Neuronal stem cell (in vitro differentiated cells): ENCODE measurements around the gene MEF2C.
A peak's percentile ranks its signal among the peaks of the same experiment; 100 is the strongest.

ENCODE experiments used
- DNase-seq: peaks from one replicate; pipeline ENCODE4 v3.0.0-alpha.2; 2013; ENCODE audit warnings: low spot score
- H2AFZ ChIP-seq: one replicate; pipeline ENCODE4 v1.6.1; 2013; ENCODE audit warnings: mild to moderate bottlenecking, low read length, inconsistent platforms
- H2AK5ac ChIP-seq: 2 replicates; pipeline ENCODE4 v1.6.1; 2013; ENCODE audit warnings: low read depth, mild to moderate bottlenecking, inconsistent platforms, low read length, moderate library complexity, mixed read lengths
- H2BK120ac ChIP-seq: 2 replicates; pipeline ENCODE4 v1.6.1; 2013; ENCODE audit warnings: low read depth, mild to moderate bottlenecking, inconsistent platforms, low read length, moderate library complexity, mixed read lengths
- H2BK12ac ChIP-seq: one replicate; pipeline ENCODE4 v1.6.1; 2013; ENCODE audit warnings: low read length, inconsistent platforms
- H2BK15ac ChIP-seq: 2 replicates; pipeline ENCODE4 v1.6.1; 2013; ENCODE audit warnings: mild to moderate bottlenecking, low read length, inconsistent platforms, mixed read lengths
- H2BK5ac ChIP-seq: one replicate; pipeline ENCODE4 v1.6.1; 2013; ENCODE audit warnings: inconsistent platforms, mild to moderate bottlenecking, low read length, moderate library complexity
- H3K14ac ChIP-seq: one replicate; pipeline ENCODE4 v1.6.1; 2013; ENCODE audit warnings: low read length, inconsistent platforms
- H3K18ac ChIP-seq: 2 replicates; pipeline ENCODE4 v1.6.1; 2013; ENCODE audit warnings: low read length, inconsistent platforms
- H3K23ac ChIP-seq: 2 replicates; pipeline ENCODE4 v1.6.1; 2013; ENCODE audit warnings: low read depth, mild to moderate bottlenecking, mixed read lengths, low read length, inconsistent platforms; ENCODE audit not compliant: poor library complexity
- H3K27ac ChIP-seq: replicated peaks from 3 replicates; pipeline ENCODE4 v1.5.1; 2013; ENCODE audit warnings: low read length, inconsistent platforms
- H3K27me3 ChIP-seq, 3 experiments: 2 replicates each; pipeline ENCODE4 v1.6.1; 2013; ENCODE audit warnings: low read length in 3 of 3, mild to moderate bottlenecking in 2 of 3, inconsistent platforms in 1 of 3, low read depth in 1 of 3, mixed read lengths in 1 of 3, moderate library complexity in 1 of 3; ENCODE audit not compliant: control insufficient read depth in 3 of 3, insufficient read depth in 3 of 3
- H3K36me3 ChIP-seq, 2 donors: replicated peaks in 1 of 2; 2 replicates each; pipeline ENCODE4 v1.6.1; 2013; ENCODE audit warnings: low read length in 2 of 2; ENCODE audit not compliant: control insufficient read depth in 2 of 2, insufficient read depth in 2 of 2
- H3K4ac ChIP-seq: 2 replicates; pipeline ENCODE4 v1.6.1; 2013; ENCODE audit warnings: inconsistent platforms, mild to moderate bottlenecking, low read length, moderate library complexity
- H3K4me1 ChIP-seq, 2 donors: 1 replicate in 1 of 2; 2 replicates in 1 of 2; pipeline ENCODE4 v1.6.1; 2013; ENCODE audit warnings: low read length in 2 of 2, low read depth in 1 of 2; ENCODE audit not compliant: control insufficient read depth in 2 of 2, insufficient read depth in 1 of 2
- H3K4me2 ChIP-seq: one replicate; pipeline ENCODE4 v1.6.1; 2013; ENCODE audit warnings: mild to moderate bottlenecking, low read length, inconsistent platforms; ENCODE audit not compliant: insufficient read depth, poor library complexity, severe bottlenecking
- H3K4me3 ChIP-seq, 2 donors: 2 replicates each; pipeline ENCODE4 v1.5.1; 2013; ENCODE audit warnings: low read length in 2 of 2, mild to moderate bottlenecking in 2 of 2, inconsistent platforms in 1 of 2, moderate library complexity in 1 of 2
- H3K79me1 ChIP-seq: one replicate; pipeline ENCODE4 v1.6.1; 2013; ENCODE audit warnings: low read depth, mild to moderate bottlenecking, inconsistent platforms, low read length, moderate library complexity
- H3K9ac ChIP-seq: one replicate; pipeline ENCODE4 v1.6.1; 2013; ENCODE audit warnings: mild to moderate bottlenecking, low read depth, low read length, inconsistent platforms; ENCODE audit not compliant: poor library complexity
- H3K9me3 ChIP-seq, 2 donors: replicated peaks in 1 of 2; 2 replicates each; pipeline versions ENCODE3 to v1.6.1; 2013; ENCODE audit warnings: low read length in 2 of 2, mild to moderate bottlenecking in 2 of 2, inconsistent platforms in 1 of 2, low read depth in 1 of 2, mixed read lengths in 1 of 2, moderate library complexity in 1 of 2; ENCODE audit not compliant: control insufficient read depth in 2 of 2, insufficient read depth in 1 of 2
- H4K8ac ChIP-seq: one replicate; pipeline ENCODE4 v1.6.1; 2013; ENCODE audit warnings: low read depth, mild to moderate bottlenecking, inconsistent platforms, low read length, moderate library complexity
- H4K91ac ChIP-seq: one replicate; pipeline ENCODE4 v1.6.1; 2013; ENCODE audit warnings: low read length, low read depth, mild to moderate bottlenecking, inconsistent platforms; ENCODE audit not compliant: poor library complexity
- WGBS, 2 donors: extraction: QIAGEN DNeasy Blood & Tissue Kit; methylation state at CpG; one replicate each; pipeline ENCODE4 v1.1.7; 2013; ENCODE audit warnings: missing lambda C conversion rate in 2 of 2, mixed read lengths in 1 of 2; ENCODE audit not compliant: insufficient read length in 2 of 2, insufficient replicate concordance in 1 of 2; ENCODE audit errors: extremely low coverage in 2 of 2; 5-methylcytosine and 5-hydroxymethylcytosine counted together

Gene MEF2C

GRCh38 chr5:88677943-88678769 lies 204.8 kb downstream of the MEF2C start:
- H2BK15ac ChIP-seq = peak overlapping the region; percentile 83
- H4K8ac ChIP-seq = no peak overlapping the region
- H2BK120ac ChIP-seq = no peak overlapping the region
- no peak overlapping the region for H2BK12ac ChIP-seq
- H3K79me1 ChIP-seq = no peaks in the 10 kb centered on the region
- peak overlapping the region; percentile 24 for H2AFZ ChIP-seq
- peak overlapping the region; percentile 74 for H2AK5ac ChIP-seq
- H3K27ac ChIP-seq = no peak overlapping the region
- no peak overlapping the region for H3K14ac ChIP-seq
- H3K23ac ChIP-seq = no peak overlapping the region
- no peak overlapping the region for H2BK5ac ChIP-seq
- peaks cover 39 to 89% (median 64%) of the 10 kb centered on the region in 3 experiments for H3K27me3 ChIP-seq
- H3K4ac ChIP-seq = no peak overlapping the region
- no peak overlapping the region for H4K91ac ChIP-seq
- no peaks in the 10 kb centered on the region for H3K9me3 ChIP-seq
- H3K36me3 ChIP-seq = no peaks in the 10 kb centered on the region
- peaks cover 4 to 6% of the 10 kb centered on the region in 2 donors for H3K4me1 ChIP-seq
- no peak overlapping the region for H3K9ac ChIP-seq
- H3K4me3 ChIP-seq = peak overlapping the region in 1 of 2 donors; percentile 66
- no CpG with 5 or more reads among the region's 56 CpGs for whole genome bisulfite sequencing, 2 donors
- H3K18ac ChIP-seq = peak overlapping the region; percentile 44
- no peak for DNase-seq
- H3K4me2 ChIP-seq = no peak overlapping the region

- peaks cover 39 to 91% (median 57%) of the 10 kb centered on the region in 3 experiments for H3K27me3 ChIP-seq
- WGBS, 2 donors = no CpG with 5 or more reads among the region's 4 CpGs
- no peak overlapping the region for H3K27ac ChIP-seq
- H3K79me1 ChIP-seq = no peaks in the 10 kb centered on the region
- H3K36me3 ChIP-seq = no peaks in the 10 kb centered on the region
- H3K4me3 ChIP-seq = no peak overlapping the region
- no peaks in the 10 kb centered on the region for H3K9me3 ChIP-seq
- no peak overlapping the region for H4K91ac ChIP-seq
- no peak overlapping the region for H2BK120ac ChIP-seq
- H3K9ac ChIP-seq = no peak overlapping the region
- no peak overlapping the region for H3K18ac ChIP-seq
- no peak for DNase-seq
- no peak overlapping the region for H4K8ac ChIP-seq
- no peak overlapping the region for H2AK5ac ChIP-seq
- no peak overlapping the region for H2BK12ac ChIP-seq
- H2BK15ac ChIP-seq = no peak overlapping the region
- H3K14ac ChIP-seq = no peak overlapping the region
- no peak overlapping the region for H3K23ac ChIP-seq
- no peak overlapping the region for H2AFZ ChIP-seq
- peaks cover 4 to 6% of the 10 kb centered on the region in 2 donors for H3K4me1 ChIP-seq
- no peak overlapping the region for H3K4ac ChIP-seq
- H2BK5ac ChIP-seq = no peak overlapping the region
- no peak overlapping the region for H3K4me2 ChIP-seq
Measured at GRCh38 chr5:88677376-88677895, 205.5 kb downstream of the MEF2C start.

GRCh38 chr5:88676637-88677375 lies 206.2 kb downstream of the MEF2C start:
- no CpG with 5 or more reads among the region's 8 CpGs for WGBS, 2 donors
- Histone ChIP-seq H3K4me1 (peaks cover 4 to 6% of the 10 kb centered on the region in 2 donors), H3K18ac (no peak overlapping the region), H3K4ac (no peak overlapping the region), H3K27me3 (peaks cover 41 to 94% (median 50%) of the 10 kb centered on the region in 3 experiments), H3K4me3 (peak overlapping the region in 1 of 2 donors; percentile 74), H4K91ac (no peak overlapping the region), H3K79me1 (no peaks in the 10 kb centered on the region), H2AK5ac (no peak overlapping the region), H3K27ac (no peak overlapping the region), H2BK5ac (no peak overlapping the region), H3K14ac (no peak overlapping the region), H3K36me3 (no peaks in the 10 kb centered on the region), H2BK12ac (no peak overlapping the region), H3K23ac (no peak overlapping the region), H2BK15ac (no peak overlapping the region), H3K9me3 (no peaks in the 10 kb centered on the region), H3K9ac (no peak overlapping the region), H3K4me2 (no peak overlapping the region), H2BK120ac (no peak overlapping the region), H2AFZ (no peak overlapping the region), H4K8ac (no peak overlapping the region)
- no peak for DNase-seq
